PC-9 (cell line): ENCODE data around the gene CYTH3. TPM values are rescaled to one million over a fixed set of nuclear protein-coding genes. Genes with fewer than 3 reads are reported as not detected.

Source experiments
- BruUV-seq: library from RNA; stranded (reverse); fragments of 400-500 nt; replicated peaks from 2 replicates; lab custom pipeline; 2021; lab: Mats Ljungman, UMichigan
- CTCF ChIA-PET: fragments of 300-600 bp; sonication (Branson Sonifier 250); formaldehyde crosslinking; loops from one replicate; lab custom pipeline; 2022; ENCODE audit warnings: antibody characterized with exemption; lab: Charles Lee
- POLR2A ChIA-PET: fragments of 300-600 bp; sonication (Branson Sonifier 250); formaldehyde crosslinking; loops from one replicate; lab custom pipeline; 2022; ENCODE audit warnings: antibody characterized with exemption; ENCODE audit not compliant: unreplicated experiment; lab: Charles Lee
- DNase-seq, 2 experiments: peaks; one replicate each; pipeline versions ENCODE4 v3.0.0 to v3.0.0-alpha.2; 2015 to 2022; ENCODE audit warnings: mixed read lengths in 1 of 2
- H2AFZ ChIP-seq: fragments of 200-600 bp; sonication (generic); 2 replicates; pipeline ENCODE4 v1.8.1; 2017; ENCODE audit warnings: antibody characterized with exemption
- H3F3A ChIP-seq: fragments of 200-600 bp; sonication (generic); 2 replicates; pipeline ENCODE4 v1.8.1; 2017; ENCODE audit warnings: antibody characterized with exemption, mild to moderate bottlenecking, low read depth; ENCODE audit not compliant: insufficient read depth
- H3K27ac ChIP-seq: fragments of 200-600 bp; sonication (generic); 2 replicates; pipeline ENCODE4 v1.6.1; 2016; ENCODE audit warnings: mixed run types
- H3K27me3 ChIP-seq: fragments of 200-600 bp; sonication (generic); 2 replicates; pipeline ENCODE4 v1.6.1; 2016; ENCODE audit warnings: low read depth, mixed run types; ENCODE audit not compliant: insufficient read depth
- H3K36me3 ChIP-seq: fragments of 200-600 bp; sonication (generic); 2 replicates; pipeline ENCODE4 v1.6.1; 2016; ENCODE audit warnings: low read depth, mixed run types
- H3K4me1 ChIP-seq: fragments of 200-600 bp; sonication (generic); replicated peaks from 2 replicates; pipeline ENCODE4 v1.6.1; 2016; ENCODE audit warnings: mixed run types; ENCODE audit not compliant: insufficient read depth
- H3K4me2 ChIP-seq: fragments of 200-600 bp; sonication (generic); 2 replicates; pipeline ENCODE4 v1.6.1; 2017; ENCODE audit warnings: mixed run types
- H3K4me3 ChIP-seq: fragments of 200-600 bp; sonication (generic); 2 replicates; pipeline ENCODE4 v1.6.1; 2016; ENCODE audit warnings: mixed run types
- H3K79me2 ChIP-seq: fragments of 200-600 bp; sonication (generic); 2 replicates; pipeline ENCODE4 v1.6.1; 2017; ENCODE audit warnings: low read depth, mixed run types
- H3K9me2 ChIP-seq: fragments of 200-600 bp; sonication (generic); 2 replicates; pipeline ENCODE4 v1.8.1; 2017; ENCODE audit warnings: mild to moderate bottlenecking; ENCODE audit not compliant: insufficient read depth
- H3K9me3 ChIP-seq: fragments of 200-600 bp; sonication (generic); 2 replicates; pipeline ENCODE4 v1.8.1; 2016; ENCODE audit warnings: low read depth; ENCODE audit not compliant: insufficient read depth
- H4K20me1 ChIP-seq: fragments of 200-600 bp; sonication (generic); 2 replicates; pipeline ENCODE4 v1.8.1; 2017; ENCODE audit not compliant: insufficient read depth
- CTCF ChIP-seq: fragments of 200-600 bp; sonication (generic); conservative IDR thresholded peaks from 2 replicates; pipeline ENCODE4 v1.6.1; 2017; ENCODE audit warnings: mixed run types, antibody characterized with exemption, mild to moderate bottlenecking, moderate library complexity
- EZH2 ChIP-seq: fragments of 200-600 bp; sonication (generic); IDR thresholded peaks from 2 replicates; pipeline ENCODE4 v1.8.0; 2017; ENCODE audit warnings: antibody characterized with exemption, low read depth
- intact Hi-C: fragments of 100-400 bp; cut with micrococcal nuclease; formaldehyde crosslinking; loops from one replicate; pipeline ENCODE4 v1.10.0; 2022; ENCODE audit not compliant: unreplicated experiment
- total RNA-seq: library from RNA; stranded (reverse); gene quantifications from 2 replicates; pipeline ENCODE4 v1.2.3, GENCODE V29; 2021

Gene CYTH3
- total RNA-seq, 1 experiment from 2014 or later: 84.4 TPM

- Histone ChIP-seq H3K4me3 (no peak overlapping the region), H3K4me1 (no peaks in the 10 kb centered on the region), H3F3A (peaks cover 22% of the 10 kb centered on the region), H2AFZ (no peak overlapping the region), H3K27me3 (no peaks in the 10 kb centered on the region), H3K4me2 (no peak overlapping the region), H3K27ac (no peak overlapping the region), H3K79me2 (no peaks in the 10 kb centered on the region), H4K20me1 (peaks cover 11% of the 10 kb centered on the region), H3K9me2 (no peaks in the 10 kb centered on the region), H3K9me3 (no peaks in the 10 kb centered on the region), H3K36me3 (peaks cover 15% of the 10 kb centered on the region; the same call in 1 of the 2 replicates)
- intact Hi-C loops: loop anchor here (5.0 kb wide), 1 partner anchor 110 kb away; the partner anchor contains the start of gene CYTH3
- ChIA-PET POLR2A (interaction anchor here (0.6 kb wide), 1 partner anchor 101 kb away, joined by 4 read pairs; no protein-coding TSS in a partner anchor), CTCF (interaction anchor here (0.6 kb wide), 1 partner anchor 467 kb away, joined by 3 read pairs; no protein-coding TSS in a partner anchor)
- no TSS peak for BruUV-seq
- TF ChIP-seq CTCF (no peak), EZH2 (no peak)
- DNase-seq: no peak
Observed at GRCh38 chr7:6162331-6162620, 110.1 kb downstream of the CYTH3 start.

GRCh38 chr7:6161463-6162330 is 110.7 kb downstream of the CYTH3 start:
- ChIA-PET CTCF (interaction anchor here (0.6 kb wide), 1 partner anchor 467 kb away, joined by 3 read pairs; no protein-coding TSS in a partner anchor), POLR2A (no interaction called here)
- 0 out of 2 replicates have a peak overlapping the region, but pooled peaks have one; percentile 17 for H3K27ac ChIP-seq
- intact Hi-C loops: loop anchor here (5.0 kb wide), 1 partner anchor 111 kb away; the partner anchor contains the start of gene CYTH3
- TF ChIP-seq CTCF (no peak), EZH2 (no peak)
- H3K4me2 ChIP-seq: no peak overlapping the region
- no peak overlapping the region for H3K4me3 ChIP-seq
- H3K9me3 ChIP-seq: no peaks in the 10 kb centered on the region
- H4K20me1 ChIP-seq: peaks cover 11% of the 10 kb centered on the region
- BruUV-seq: no TSS peak
- no peaks in the 10 kb centered on the region for H3K27me3 ChIP-seq
- H2AFZ ChIP-seq: no peak overlapping the region
- peaks cover 22% of the 10 kb centered on the region for H3F3A ChIP-seq
- DNase-seq: no peak
- no peaks in the 10 kb centered on the region for H3K9me2 ChIP-seq
- H3K36me3 ChIP-seq: peaks cover 19% of the 10 kb centered on the region; the same call in 1 of the 2 replicates
- H3K79me2 ChIP-seq: no peaks in the 10 kb centered on the region
- no peaks in the 10 kb centered on the region for H3K4me1 ChIP-seq

GRCh38 chr7:6160191-6160623 is 112.2 kb downstream of the CYTH3 start:
- Histone ChIP-seq H3K36me3 (peaks cover 24% of the 10 kb centered on the region; the same call in 1 of the 2 replicates), H3K27me3 (no peaks in the 10 kb centered on the region), H3K4me2 (no peak overlapping the region), H3K4me1 (no peaks in the 10 kb centered on the region), H3K79me2 (no peaks in the 10 kb centered on the region), H3F3A (peaks cover 22% of the 10 kb centered on the region), H3K9me2 (no peaks in the 10 kb centered on the region), H3K4me3 (no peak overlapping the region), H3K9me3 (no peaks in the 10 kb centered on the region), H4K20me1 (peaks cover 11% of the 10 kb centered on the region), H3K27ac (no peak overlapping the region), H2AFZ (no peak overlapping the region)
- DNase-seq: peak in 1 of 2 experiments; percentile 38
- intact Hi-C loops: loop anchor here (1.0 to 5.0 kb wide), 2 partner anchors 112 to 163 kb away; partner anchors contain the start of gene CYTH3
- TF ChIP-seq EZH2 (no peak), CTCF (peak; percentile 55)
- BruUV-seq: no TSS peak
- ChIA-PET CTCF (interaction anchor here (0.5 kb wide), 1 partner anchor 113 kb away, joined by 4 read pairs; no protein-coding TSS in a partner anchor), POLR2A (no interaction called here)
